ENCODE results near the gene CLDN5. TPM values are rescaled to one million over a fixed set of nuclear protein-coding genes. Genes with fewer than 3 reads are reported as not detected.

Gene CLDN5
- total and polyA plus RNA-seq, 4 donors, result 157 to 548 (median 364) TPM

DNA sequence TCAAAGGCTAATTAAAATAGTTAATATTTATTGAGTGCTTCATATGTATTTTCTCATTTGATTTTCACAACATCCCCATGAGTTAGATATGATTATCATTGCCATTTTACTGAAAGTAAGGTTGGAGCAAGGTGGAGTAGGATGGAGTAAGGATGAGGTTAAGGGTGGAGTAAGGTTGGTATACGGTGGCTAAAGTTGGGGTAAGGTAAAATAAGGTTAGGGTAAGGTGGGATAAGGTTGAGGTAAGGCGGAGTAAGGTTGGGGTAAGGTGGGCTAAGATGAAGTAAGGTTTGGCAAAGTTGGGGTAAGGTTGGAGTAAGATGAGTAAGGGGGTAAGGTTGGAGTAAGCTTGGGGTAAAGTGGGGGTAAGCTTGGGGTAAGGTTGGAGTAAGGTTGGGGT, 45.8 kb upstream of the CLDN5 start:
- no peak for DNase-seq
- no peaks in the 10 kb centered on the region for H3K36me3 ChIP-seq (ENCODE audit: control insufficient read depth in 4 of 4, insufficient read depth in 4 of 4, low read length in 4 of 4)
- H3K9me3 ChIP-seq (ENCODE audit: control insufficient read depth in 4 of 4, insufficient read depth in 3 of 4, low read length in 3 of 4), result no peaks in the 10 kb centered on the region
- ATAC-seq (ENCODE audit: insufficient read depth, low FRiP score), result no peak
- H3K9ac ChIP-seq (ENCODE audit: insufficient read depth in 1 of 2, low read length in 2 of 2), result no peak overlapping the region
- no peaks in the 10 kb centered on the region for H3K27me3 ChIP-seq (ENCODE audit: control insufficient read depth in 3 of 3, insufficient read depth in 3 of 3, low read length in 2 of 3)
- H3K4me3 ChIP-seq, result no peak overlapping the region
- H3K27ac ChIP-seq (ENCODE audit: low read depth in 1 of 2, low read length in 1 of 2), result no peak overlapping the region
- peaks cover 0 to 17% (median 0%) of the 10 kb centered on the region in 5 donors for H3K4me1 ChIP-seq (ENCODE audit: control insufficient read depth in 5 of 5, insufficient read depth in 5 of 5, low read length in 5 of 5)
- 90% methylated on average over 2 of the region's 2 CpGs for WGBS, 2 donors
- TF ChIP-seq, protein P1, sequence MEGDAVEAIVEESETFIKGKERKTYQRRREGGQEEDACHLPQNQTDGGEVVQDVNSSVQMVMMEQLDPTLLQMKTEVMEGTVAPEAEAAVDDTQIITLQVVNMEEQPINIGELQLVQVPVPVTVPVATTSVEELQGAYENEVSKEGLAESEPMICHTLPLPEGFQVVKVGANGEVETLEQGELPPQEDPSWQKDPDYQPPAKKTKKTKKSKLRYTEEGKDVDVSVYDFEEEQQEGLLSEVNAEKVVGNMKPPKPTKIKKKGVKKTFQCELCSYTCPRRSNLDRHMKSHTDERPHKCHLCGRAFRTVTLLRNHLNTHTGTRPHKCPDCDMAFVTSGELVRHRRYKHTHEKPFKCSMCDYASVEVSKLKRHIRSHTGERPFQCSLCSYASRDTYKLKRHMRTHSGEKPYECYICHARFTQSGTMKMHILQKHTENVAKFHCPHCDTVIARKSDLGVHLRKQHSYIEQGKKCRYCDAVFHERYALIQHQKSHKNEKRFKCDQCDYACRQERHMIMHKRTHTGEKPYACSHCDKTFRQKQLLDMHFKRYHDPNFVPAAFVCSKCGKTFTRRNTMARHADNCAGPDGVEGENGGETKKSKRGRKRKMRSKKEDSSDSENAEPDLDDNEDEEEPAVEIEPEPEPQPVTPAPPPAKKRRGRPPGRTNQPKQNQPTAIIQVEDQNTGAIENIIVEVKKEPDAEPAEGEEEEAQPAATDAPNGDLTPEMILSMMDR (IDR thresholded peaks at IDR 0.05; ENCODE audit: control extremely low read depth, extremely low read depth), result no peak

DNA sequence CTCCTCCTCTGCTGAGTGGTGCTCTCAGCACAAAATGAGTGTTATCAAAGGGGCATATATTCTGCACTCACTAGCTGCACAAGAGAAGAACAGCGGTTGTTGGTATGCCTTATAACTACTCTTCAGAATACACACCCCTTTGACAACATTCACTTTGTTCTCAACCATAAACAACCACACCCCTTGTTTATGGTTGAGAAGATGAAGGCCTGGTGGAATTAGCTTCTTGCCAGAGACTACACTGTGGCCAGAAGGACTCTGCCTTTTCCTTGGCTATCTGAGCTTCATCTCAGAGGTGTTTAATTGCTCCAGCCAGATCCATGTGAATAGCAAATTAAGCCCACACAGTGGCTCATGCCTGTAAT, 45.0 kb upstream of the CLDN5 start:
- DNase-seq (no peak), ATAC-seq (ENCODE audit: insufficient read depth, low FRiP score) (no peak)
- TF ChIP-seq, protein P1 (IDR thresholded peaks at IDR 0.05; ENCODE audit: control extremely low read depth, extremely low read depth), result no peak
- H3K27ac ChIP-seq (ENCODE audit: low read depth in 1 of 2, low read length in 1 of 2), result peak overlapping the region in 1 of 2 donors; percentile 27
- H3K27me3 ChIP-seq (ENCODE audit: control insufficient read depth in 3 of 3, insufficient read depth in 3 of 3, low read length in 2 of 3), result no peaks in the 10 kb centered on the region
- peaks cover 0 to 1% (median 0%) of the 10 kb centered on the region in 4 donors for H3K9me3 ChIP-seq (ENCODE audit: control insufficient read depth in 4 of 4, insufficient read depth in 3 of 4, low read length in 3 of 4)
- H3K4me3 ChIP-seq, result no peak overlapping the region
- no peak overlapping the region for H3K9ac ChIP-seq (ENCODE audit: insufficient read depth in 1 of 2, low read length in 2 of 2)
- no peaks in the 10 kb centered on the region for H3K36me3 ChIP-seq (ENCODE audit: control insufficient read depth in 4 of 4, insufficient read depth in 4 of 4, low read length in 4 of 4)
- 37 to 100% methylated on average over 1 of the region's 1 CpG for WGBS, 2 donors
- peaks cover 0 to 17% (median 0%) of the 10 kb centered on the region in 5 donors for H3K4me1 ChIP-seq (ENCODE audit: control insufficient read depth in 5 of 5, insufficient read depth in 5 of 5, low read length in 5 of 5)

DNA sequence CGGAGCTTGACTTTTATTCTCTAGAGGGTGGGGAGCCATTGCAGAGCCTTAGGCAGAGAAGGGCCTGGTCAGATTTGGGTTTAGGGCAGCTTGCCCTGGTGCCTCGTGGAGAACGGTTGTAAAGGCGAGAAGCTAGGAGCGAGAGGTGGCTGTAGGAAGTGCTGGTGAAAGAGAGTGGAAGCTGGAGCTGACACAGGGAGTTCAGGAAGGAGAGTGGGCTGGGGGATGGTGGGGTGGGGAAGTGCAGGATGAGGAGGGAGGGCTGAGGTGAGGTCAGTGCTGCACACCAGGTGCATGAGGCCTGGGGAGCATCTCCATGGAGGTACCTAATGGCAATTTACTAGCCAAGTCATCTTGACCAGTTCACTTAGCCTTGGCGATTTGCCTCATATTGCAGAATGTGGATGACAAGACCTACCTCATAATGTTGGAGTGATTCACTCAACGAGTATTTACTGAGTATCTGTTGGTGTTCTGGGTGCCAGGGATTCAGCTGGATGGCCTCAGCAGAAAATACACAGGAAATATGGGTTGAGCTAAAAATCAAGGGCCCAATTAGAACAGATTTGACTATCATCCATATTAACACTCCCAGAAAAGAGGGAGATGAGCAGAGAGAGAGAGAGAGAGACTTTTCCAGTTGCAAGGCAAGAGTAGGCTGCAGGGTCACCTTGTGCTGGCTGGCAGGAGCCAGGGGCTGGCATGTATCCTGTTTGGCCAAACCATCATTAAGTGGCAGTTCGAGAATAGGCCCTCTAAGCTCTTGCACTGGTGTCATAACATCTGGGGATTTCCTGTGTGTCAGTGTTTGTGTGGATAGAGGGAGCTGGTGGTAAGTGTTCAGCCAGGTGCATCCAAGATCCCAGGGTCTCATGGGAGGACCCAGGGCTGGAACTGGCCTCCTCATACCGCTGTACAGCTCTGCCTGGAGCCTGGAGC, 44.4 kb upstream of the CLDN5 start:
- 75 to 83% methylated on average over 9 of the region's 9 CpGs for WGBS, 2 donors
- Histone ChIP-seq H3K9ac (ENCODE audit: insufficient read depth in 1 of 2, low read length in 2 of 2) (no peak overlapping the region), H3K36me3 (ENCODE audit: control insufficient read depth in 4 of 4, insufficient read depth in 4 of 4, low read length in 4 of 4) (no peaks in the 10 kb centered on the region), H3K27me3 (ENCODE audit: control insufficient read depth in 3 of 3, insufficient read depth in 3 of 3, low read length in 2 of 3) (no peaks in the 10 kb centered on the region), H3K9me3 (ENCODE audit: control insufficient read depth in 4 of 4, insufficient read depth in 3 of 4, low read length in 3 of 4) (peaks cover 0 to 1% (median 0%) of the 10 kb centered on the region in 4 donors), H3K4me3 (no peak overlapping the region), H3K27ac (ENCODE audit: low read depth in 1 of 2, low read length in 1 of 2) (peak overlapping the region in 1 of 2 donors; percentile 54), H3K4me1 (ENCODE audit: control insufficient read depth in 5 of 5, insufficient read depth in 5 of 5, low read length in 5 of 5) (peaks cover 0 to 17% (median 0%) of the 10 kb centered on the region in 5 donors)
- no peak for DNase-seq
- TF ChIP-seq, protein P1 (IDR thresholded peaks at IDR 0.05; ENCODE audit: control extremely low read depth, extremely low read depth), result no peak
- peak; percentile 16 for ATAC-seq (ENCODE audit: insufficient read depth, low FRiP score)
